Neural crest cell (in vitro differentiated cells): ENCODE measurements around the gene MINAR2. TPM values are rescaled to one million over a fixed set of nuclear protein-coding genes. Genes with fewer than 3 reads are reported as not detected.

ENCODE experiments used
- DNase-seq: peaks from one replicate; pipeline ENCODE4 v3.0.0; 2021; ENCODE audit warnings: low read depth, mixed read lengths, low spot score
- H3K27ac Mint-ChIP-seq: one replicate; pipeline ENCODE4 v1.8.0; 2021; ENCODE audit warnings: mild to moderate bottlenecking, mixed read lengths; ENCODE audit not compliant: unreplicated experiment
- H3K27me3 Mint-ChIP-seq: 2 replicates; pipeline ENCODE4 v1.8.0; 2021; ENCODE audit warnings: low read depth, mild to moderate bottlenecking, mixed read lengths
- H3K36me3 Mint-ChIP-seq: 2 replicates; pipeline ENCODE4 v1.8.0; 2021; ENCODE audit warnings: low read depth, mild to moderate bottlenecking, mixed read lengths
- H3K4me1 Mint-ChIP-seq: 2 replicates; pipeline ENCODE4 v1.8.0; 2021; ENCODE audit warnings: mixed read lengths
- H3K4me3 Mint-ChIP-seq: one replicate; pipeline ENCODE4 v1.8.0; 2021; ENCODE audit warnings: mild to moderate bottlenecking, mixed read lengths
- H3K9me3 Mint-ChIP-seq: 2 replicates; pipeline ENCODE4 v1.8.0; 2021; ENCODE audit warnings: mixed read lengths
- CTCF ChIP-seq: fragments of 200-600 bp; sonication (generic); conservative IDR thresholded peaks from 2 replicates; pipeline ENCODE4 v1.5.0; 2021; ENCODE audit warnings: antibody characterized with exemption, mild to moderate bottlenecking
- total RNA-seq: library from RNA; stranded (reverse); gene quantifications from 2 replicates; pipeline ENCODE4 v1.2.1, GENCODE V29; 2021

The MINAR2 gene
- total RNA-seq, 1 donor from 2014 or later = 0.09 TPM

DNA sequence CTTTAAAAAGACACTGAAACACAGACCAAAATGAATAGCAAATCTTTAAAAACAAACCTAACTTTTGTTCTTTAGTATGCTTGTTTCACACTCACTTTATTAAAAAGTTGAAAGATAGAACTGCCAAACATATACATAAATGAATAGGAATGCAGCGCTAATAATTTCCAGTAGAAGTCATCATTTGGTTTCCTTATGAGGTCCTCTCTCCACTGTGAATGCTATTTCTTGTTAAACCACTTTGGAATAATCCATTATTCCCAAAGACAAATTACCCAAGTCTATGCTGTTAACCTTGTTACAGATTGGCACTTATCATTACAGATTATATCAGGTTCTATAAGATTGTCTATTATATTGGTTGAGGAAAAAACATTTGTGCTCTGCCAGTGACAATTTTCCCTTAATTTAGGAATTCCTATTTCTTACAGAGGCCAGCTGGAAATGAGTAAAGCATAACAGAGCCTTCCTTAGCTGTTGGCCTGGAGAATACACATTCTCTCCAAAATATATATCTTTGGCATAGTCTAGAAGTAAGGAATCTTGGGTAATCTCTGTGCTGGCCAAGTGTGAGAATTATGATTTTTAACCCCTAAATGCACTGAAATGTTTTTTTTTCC is 29.3 kb upstream of the MINAR2 start:
- peaks cover 6% of the 10 kb centered on the region for H3K9me3 Mint-ChIP-seq
- H3K36me3 Mint-ChIP-seq = no peaks in the 10 kb centered on the region
- no peak overlapping the region for H3K27ac Mint-ChIP-seq
- H3K4me1 Mint-ChIP-seq = no peaks in the 10 kb centered on the region
- DNase-seq = no peak
- H3K27me3 Mint-ChIP-seq = no peaks in the 10 kb centered on the region
- no peak overlapping the region for H3K4me3 Mint-ChIP-seq
- TF ChIP-seq CTCF = no peak

GRCh38 chr5:129724222-129724621 is 23.7 kb upstream of the MINAR2 start:
- no peak for TF ChIP-seq CTCF
- H3K4me1 Mint-ChIP-seq = no peaks in the 10 kb centered on the region
- no peaks in the 10 kb centered on the region for H3K36me3 Mint-ChIP-seq
- no peak overlapping the region for H3K4me3 Mint-ChIP-seq
- no peaks in the 10 kb centered on the region for H3K27me3 Mint-ChIP-seq
- H3K27ac Mint-ChIP-seq = no peak overlapping the region
- no peak for DNase-seq
- H3K9me3 Mint-ChIP-seq = peaks cover 6% of the 10 kb centered on the region

DNA sequence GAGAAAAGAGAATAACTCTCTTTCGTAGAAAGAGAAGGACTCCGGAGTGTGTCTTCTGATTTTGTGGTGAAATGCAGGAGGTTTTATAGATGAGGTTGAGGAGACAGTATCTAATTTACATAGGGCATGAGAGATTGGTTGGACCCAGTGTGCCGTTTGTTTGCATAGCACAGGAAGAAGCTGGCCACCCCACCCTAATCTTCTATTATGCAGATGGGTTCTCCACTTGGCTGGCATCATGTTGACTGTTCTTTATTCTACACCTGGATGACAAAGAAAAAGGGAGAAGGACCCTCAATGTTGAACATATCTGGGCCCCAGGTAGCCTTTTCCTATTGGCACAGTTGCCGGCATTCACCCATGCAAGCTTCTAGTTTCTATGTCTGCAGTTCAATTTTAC is 23.2 kb upstream of the MINAR2 start:
- no peak overlapping the region for H3K27ac Mint-ChIP-seq

DNA sequence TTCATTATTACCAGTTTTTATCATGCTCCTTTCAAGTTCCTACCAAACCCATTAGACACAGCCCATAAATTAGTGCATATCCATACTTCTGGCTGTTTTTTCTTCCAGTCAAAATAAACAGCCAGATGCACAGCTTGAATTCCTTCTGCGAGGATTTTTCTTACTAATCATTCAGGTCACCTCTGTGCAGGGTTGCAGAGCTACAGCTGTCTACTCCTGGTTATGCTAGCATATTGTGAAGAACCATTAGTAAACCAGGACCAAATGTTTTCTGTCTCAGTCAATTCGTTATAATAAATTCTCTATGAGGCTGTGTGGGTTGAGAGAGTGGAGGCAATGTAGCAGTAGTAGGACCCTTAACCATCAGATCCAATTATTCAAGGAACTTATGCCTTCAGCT is 8.1 kb upstream of the MINAR2 start:
- H3K27ac Mint-ChIP-seq = no peak overlapping the region
- H3K4me3 Mint-ChIP-seq = no peak overlapping the region
- H3K27me3 Mint-ChIP-seq = no peaks in the 10 kb centered on the region
- DNase-seq = no peak
- TF ChIP-seq CTCF = no peak
- no peaks in the 10 kb centered on the region for H3K9me3 Mint-ChIP-seq
- no peaks in the 10 kb centered on the region for H3K4me1 Mint-ChIP-seq
- no peaks in the 10 kb centered on the region for H3K36me3 Mint-ChIP-seq

More for the DNA sequence above, 23.2 kb upstream of the MINAR2 start:
- no peaks in the 10 kb centered on the region for H3K4me1 Mint-ChIP-seq
- no peak overlapping the region for H3K4me3 Mint-ChIP-seq
- no peak for DNase-seq
- H3K9me3 Mint-ChIP-seq = peaks cover 6% of the 10 kb centered on the region
- no peak for TF ChIP-seq CTCF
- no peaks in the 10 kb centered on the region for H3K27me3 Mint-ChIP-seq
- H3K36me3 Mint-ChIP-seq = no peaks in the 10 kb centered on the region

- H3K36me3 Mint-ChIP-seq = no peaks in the 10 kb centered on the region
- H3K27me3 Mint-ChIP-seq = no peaks in the 10 kb centered on the region
- no peak for DNase-seq
- TF ChIP-seq CTCF = no peak
- no peak overlapping the region for H3K4me3 Mint-ChIP-seq
- no peaks in the 10 kb centered on the region for H3K9me3 Mint-ChIP-seq
- H3K4me1 Mint-ChIP-seq = peaks cover 5% of the 10 kb centered on the region
- no peak overlapping the region for H3K27ac Mint-ChIP-seq
Measured at GRCh38 chr5:129743541-129744187, 4.2 kb upstream of the MINAR2 start.
